K562 (cell line): ENCODE results near the gene IL34. TPM values are rescaled to one million over a fixed set of nuclear protein-coding genes. Genes with fewer than 3 reads are reported as not detected.
A peak's percentile ranks its signal among the peaks of the same experiment; 100 is the strongest.

Experiments
- CTCF ChIP-seq, 3 experiments: IDR thresholded peaks in 2 of 3; conservative IDR thresholded peaks in 1 of 3; 2 replicates each; pipeline ENCODE4 v1.5.1; 2011 to 2012; ENCODE audit warnings: low read length in 3 of 3, mild to moderate bottlenecking in 3 of 3, control low read depth in 2 of 3, improper control_type of control experiment in 1 of 3, inconsistent platforms in 1 of 3, low read depth in 1 of 3, mixed read lengths in 1 of 3, moderate library complexity in 1 of 3; ENCODE audit not compliant: insufficient read depth in 2 of 3
- MLLT1 ChIP-seq, 2 experiments: fragments of 450-650 bp; IDR thresholded peaks; 2 replicates each; pipeline ENCODE4 v1.6.1; 2016
- PTTG1 ChIP-seq: fragments of 450-650 bp; IDR thresholded peaks from 2 replicates; pipeline ENCODE4 v1.6.1; 2016; ENCODE audit warnings: low read depth, mild to moderate bottlenecking, missing genetic modification characterization, missing compliant biosample characterization
- SNAPC5 ChIP-seq: fragments of 250-450 bp; sonication (Bioruptor Pico); IDR thresholded peaks from 2 replicates; pipeline ENCODE4 v1.8.0; 2021; ENCODE audit warnings: moderate library complexity, mild to moderate bottlenecking, inconsistent platforms
- ZHX1 ChIP-seq: fragments of 150-350 bp; conservative IDR thresholded peaks from 2 replicates; pipeline ENCODE4 v1.6.1; 2014; ENCODE audit warnings: low read length
- polyA plus RNA-seq, 8 experiments: library from polyadenylated mRNA; depleted of rRNA in 4 of 8; stranded (reverse) in 5 of 8; unstranded in 3 of 8; fragments of >200 nt; fragmentation: Nextera tagmentation in 2 of 8; fragmentation: Illumina TruSeq in 1 of 8; extraction: Ambion mirVana in 2 of 8; extraction: Trizol in 1 of 8; gene quantifications; 2 replicates each; pipeline versions ENCODE4 v1.2.1 to v1.2.3, GENCODE V29; 2011 to 2014; ENCODE audit warnings: inconsistent platforms in 1 of 8, missing spikeins in 1 of 8
- total RNA-seq, 7 experiments: library from RNA; depleted of rRNA in 6 of 7; stranded (reverse); fragments of >200 nt in 6 of 7; fragmentation: Illumina TruSeq in 2 of 7; extraction: Trizol in 2 of 7; gene quantifications; 2 replicates each; pipeline versions ENCODE4 v1.2.1 to v1.2.3, GENCODE V29; 2011 to 2021; ENCODE audit warnings: low replicate concordance in 1 of 7

The IL34 gene
- total and polyA plus RNA-seq, 9 of the 15 experiments (the other 6 are each of a cell fraction or from before 2014, with no cell fraction given) = 0.07 to 0.18 (median 0.10) TPM; not detected in 6

GRCh38 chr16:70703041-70703834 is 56.9 kb downstream of the IL34 start (continued):
- peak; percentile 23 to 31 (median 24); a peak in 3 of 6 replicates for TF ChIP-seq CTCF (IDR thresholded peaks at IDR 0.05 in 2 of 3, conservative IDR thresholded peaks at IDR 0.05 in 1 of 3; ENCODE audit: insufficient read depth in 2 of 3, low read depth in 1 of 3, low read length in 3 of 3)
- no peak for TF ChIP-seq SNAPC5 (CRISPR knock-in tag)
- no peak for TF ChIP-seq PTTG1 (tag)
- no peak for TF ChIP-seq MLLT1 (IDR thresholded peaks at IDR 0.05)
- no peak for TF ChIP-seq ZHX1
